Measurements from ENCODE around the gene TREM1. TPM values are rescaled to one million over a fixed set of nuclear protein-coding genes. Genes with fewer than 3 reads are reported as not detected.
"Not testable (repeated sequence)": the region's sequence is repeated elsewhere in the genome, so short reads cannot be mapped to it uniquely, and the experiment has no call there.

Gene TREM1
- total RNA-seq, 1 donor from 2014 or later, result 0.52 TPM

DNA sequence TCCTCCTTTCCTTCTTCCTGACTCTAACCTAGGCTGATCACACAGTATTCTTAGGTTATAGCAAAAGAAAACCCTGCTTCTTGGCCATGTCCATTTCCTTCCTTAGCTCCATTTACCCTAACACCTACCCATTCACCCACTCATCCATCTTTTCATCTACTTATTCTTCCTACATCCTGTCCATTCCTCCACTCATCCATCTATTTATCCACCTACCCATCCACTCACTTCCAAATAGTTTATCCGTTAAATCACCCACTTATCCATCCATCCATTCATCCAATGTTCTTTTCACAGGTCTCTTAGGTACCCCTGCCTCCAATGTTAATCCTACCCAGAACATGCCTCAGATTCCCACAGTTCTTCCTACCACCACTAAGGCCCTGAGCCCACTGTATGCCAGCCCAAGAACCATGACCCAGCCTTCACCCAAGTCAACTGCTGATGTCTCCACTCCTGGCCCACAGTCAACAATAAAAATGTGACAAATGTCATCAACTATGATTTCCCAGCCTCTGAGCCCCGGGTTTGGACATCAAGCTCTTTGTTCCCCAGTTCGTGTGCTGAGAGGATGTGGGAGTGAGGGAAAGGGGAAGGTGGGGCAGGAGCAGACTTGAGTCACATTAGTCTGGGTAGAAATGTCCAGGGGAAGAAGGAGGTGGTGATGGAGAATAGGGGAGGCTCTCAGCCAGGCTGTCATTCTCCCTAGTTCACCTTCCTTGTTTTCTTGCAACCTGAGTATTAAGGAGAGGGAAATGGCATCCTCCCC is 33.9 kb downstream of the TREM1 start:
- TF ChIP-seq, protein P1, sequence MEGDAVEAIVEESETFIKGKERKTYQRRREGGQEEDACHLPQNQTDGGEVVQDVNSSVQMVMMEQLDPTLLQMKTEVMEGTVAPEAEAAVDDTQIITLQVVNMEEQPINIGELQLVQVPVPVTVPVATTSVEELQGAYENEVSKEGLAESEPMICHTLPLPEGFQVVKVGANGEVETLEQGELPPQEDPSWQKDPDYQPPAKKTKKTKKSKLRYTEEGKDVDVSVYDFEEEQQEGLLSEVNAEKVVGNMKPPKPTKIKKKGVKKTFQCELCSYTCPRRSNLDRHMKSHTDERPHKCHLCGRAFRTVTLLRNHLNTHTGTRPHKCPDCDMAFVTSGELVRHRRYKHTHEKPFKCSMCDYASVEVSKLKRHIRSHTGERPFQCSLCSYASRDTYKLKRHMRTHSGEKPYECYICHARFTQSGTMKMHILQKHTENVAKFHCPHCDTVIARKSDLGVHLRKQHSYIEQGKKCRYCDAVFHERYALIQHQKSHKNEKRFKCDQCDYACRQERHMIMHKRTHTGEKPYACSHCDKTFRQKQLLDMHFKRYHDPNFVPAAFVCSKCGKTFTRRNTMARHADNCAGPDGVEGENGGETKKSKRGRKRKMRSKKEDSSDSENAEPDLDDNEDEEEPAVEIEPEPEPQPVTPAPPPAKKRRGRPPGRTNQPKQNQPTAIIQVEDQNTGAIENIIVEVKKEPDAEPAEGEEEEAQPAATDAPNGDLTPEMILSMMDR (IDR thresholded peaks at IDR 0.05; ENCODE audit: borderline replicate concordance), result no peak
- peaks cover 4% of the 10 kb centered on the region for H3K4me1 ChIP-seq
- H3K27me3 ChIP-seq (ENCODE audit: low read depth), result peaks cover 31% of the 10 kb centered on the region
- H3K4me3 ChIP-seq, result no peak overlapping the region
- intact Hi-C loops (cut with micrococcal nuclease), result no loop called here
- no peak for DNase-seq
- H3K9me3 ChIP-seq (replicated peaks), result peaks cover 1% of the 10 kb centered on the region
- no peak overlapping the region for H3K27ac ChIP-seq (replicated peaks)
- H3K36me3 ChIP-seq, result no peaks in the 10 kb centered on the region

DNA sequence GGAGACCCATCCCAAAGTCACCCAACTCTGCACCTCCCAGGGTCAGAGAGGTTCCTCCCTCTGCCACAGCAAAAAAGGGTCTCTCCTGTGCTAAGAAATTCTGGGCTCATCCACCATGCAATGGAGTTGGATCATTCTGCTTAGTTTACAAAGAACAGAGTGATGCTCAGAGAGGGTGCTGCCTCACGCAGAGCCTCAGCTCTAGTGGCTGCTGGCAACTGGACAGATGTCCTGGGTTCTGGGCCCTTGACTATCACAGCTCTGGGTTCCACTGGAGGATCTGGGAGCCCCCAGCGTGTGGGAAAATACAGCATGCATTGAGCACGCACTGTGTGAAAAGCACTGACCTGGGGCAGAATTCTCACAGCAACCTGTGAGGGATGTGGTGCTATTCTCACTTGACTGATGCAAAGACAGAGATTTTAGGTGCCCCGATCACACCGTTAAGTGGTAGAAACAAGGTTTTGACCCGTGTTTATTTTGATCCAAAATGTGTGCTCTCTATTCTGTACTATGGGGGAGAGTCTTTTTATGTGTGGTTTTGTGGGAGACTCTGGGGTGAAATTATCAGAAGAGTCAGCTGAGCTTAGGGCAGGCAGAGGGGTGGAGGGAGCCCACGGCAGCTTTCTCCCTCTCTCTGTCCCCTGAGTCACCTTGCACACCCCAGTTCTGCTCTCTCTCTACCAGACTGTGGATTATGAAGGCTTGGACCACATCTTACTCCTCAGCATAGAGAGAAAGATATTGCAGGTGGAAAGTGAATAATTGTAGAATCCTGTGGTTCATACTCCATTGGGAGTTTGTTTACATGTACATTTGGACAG is 38.4 kb downstream of the TREM1 start:
- TF ChIP-seq, protein P1 (IDR thresholded peaks at IDR 0.05; ENCODE audit: borderline replicate concordance), result no peak
- intact Hi-C loops (cut with micrococcal nuclease), result no loop called here
- DNase-seq, result no peak
- Histone ChIP-seq H3K4me3 (no peak overlapping the region), H3K27ac (replicated peaks) (no peak overlapping the region), H3K9me3 (replicated peaks) (no peaks in the 10 kb centered on the region), H3K27me3 (ENCODE audit: low read depth) (peaks cover 31% of the 10 kb centered on the region), H3K36me3 (no peaks in the 10 kb centered on the region), H3K4me1 (no peaks in the 10 kb centered on the region)

GRCh38 chr6:41247288-41247865 is 39.1 kb downstream of the TREM1 start:
- Histone ChIP-seq H3K27ac (replicated peaks) (no peak overlapping the region), H3K4me3 (no peak overlapping the region), H3K9me3 (replicated peaks) (no peaks in the 10 kb centered on the region), H3K27me3 (ENCODE audit: low read depth) (peaks cover 33% of the 10 kb centered on the region), H3K36me3 (no peaks in the 10 kb centered on the region), H3K4me1 (no peaks in the 10 kb centered on the region)
- TF ChIP-seq, protein P1 (IDR thresholded peaks at IDR 0.05; ENCODE audit: borderline replicate concordance), result no peak
- intact Hi-C loops (cut with micrococcal nuclease), result no loop called here
- no peak for DNase-seq

- DNase-seq; H3K27ac ChIP-seq (replicated peaks); H3K9me3 ChIP-seq (replicated peaks); intact Hi-C loops (cut with micrococcal nuclease); H3K36me3 ChIP-seq; H3K4me3 ChIP-seq; H3K4me1 ChIP-seq: not testable (repeated sequence)
- H3K27me3 ChIP-seq (ENCODE audit: low read depth), result peaks cover 33% of the 10 kb centered on the region
Observed at GRCh38 chr6:41246529-41246928, 40.0 kb downstream of the TREM1 start.

GRCh38 chr6:41239467-41240159 is 46.9 kb downstream of the TREM1 start:
- TF ChIP-seq, protein P1 (IDR thresholded peaks at IDR 0.05; ENCODE audit: borderline replicate concordance), result no peak
- H3K4me1 ChIP-seq, result peaks cover 3% of the 10 kb centered on the region
- DNase-seq, result no peak
- H3K4me3 ChIP-seq, result no peak overlapping the region
- H3K27ac ChIP-seq (replicated peaks), result no peak overlapping the region
- intact Hi-C loops (cut with micrococcal nuclease), result no loop called here
- H3K27me3 ChIP-seq (ENCODE audit: low read depth), result peaks cover 63% of the 10 kb centered on the region
- H3K36me3 ChIP-seq, result no peaks in the 10 kb centered on the region
- no peaks in the 10 kb centered on the region for H3K9me3 ChIP-seq (replicated peaks)
